GOT3 (cell line): ENCODE measurements around the gene STK10.
"Not testable (repeated sequence)": the region's sequence is repeated elsewhere in the genome, so short reads cannot be mapped to it uniquely, and the experiment has no call there.

ENCODE experiments used
- DNase-seq: peaks from one replicate; lab custom pipeline; 2025; ENCODE audit warnings: mixed read lengths; lab: John Stamatoyannopoulos, UW

STK10 gene

GRCh38 chr5:172165465-172165864 lies 22.6 kb downstream of the STK10 start:
- DNase-seq, result no peak

- DNase-seq, result no peak
Measured at GRCh38 chr5:172164769-172165212, 23.2 kb downstream of the STK10 start.

GRCh38 chr5:172163346-172163745 lies 24.7 kb downstream of the STK10 start:
- no peak for DNase-seq

DNA sequence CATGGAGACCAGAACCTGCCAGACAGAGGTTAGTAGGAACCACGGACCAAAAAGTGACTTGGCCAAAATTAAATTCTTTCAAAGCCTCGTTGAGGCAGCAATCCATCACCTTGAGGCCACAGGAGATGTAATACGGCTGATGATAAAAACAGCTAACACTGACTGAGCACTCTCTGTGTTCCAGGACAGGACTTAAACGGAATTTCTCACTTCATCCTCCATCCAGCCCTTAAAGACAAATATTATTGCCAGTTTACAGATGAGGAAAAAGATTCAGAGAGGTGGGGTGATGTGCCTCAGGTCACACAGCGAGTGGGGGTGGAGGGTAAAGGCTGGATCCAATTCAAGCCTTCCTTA lies 25.1 kb downstream of the STK10 start:
- DNase-seq, result no peak

DNA sequence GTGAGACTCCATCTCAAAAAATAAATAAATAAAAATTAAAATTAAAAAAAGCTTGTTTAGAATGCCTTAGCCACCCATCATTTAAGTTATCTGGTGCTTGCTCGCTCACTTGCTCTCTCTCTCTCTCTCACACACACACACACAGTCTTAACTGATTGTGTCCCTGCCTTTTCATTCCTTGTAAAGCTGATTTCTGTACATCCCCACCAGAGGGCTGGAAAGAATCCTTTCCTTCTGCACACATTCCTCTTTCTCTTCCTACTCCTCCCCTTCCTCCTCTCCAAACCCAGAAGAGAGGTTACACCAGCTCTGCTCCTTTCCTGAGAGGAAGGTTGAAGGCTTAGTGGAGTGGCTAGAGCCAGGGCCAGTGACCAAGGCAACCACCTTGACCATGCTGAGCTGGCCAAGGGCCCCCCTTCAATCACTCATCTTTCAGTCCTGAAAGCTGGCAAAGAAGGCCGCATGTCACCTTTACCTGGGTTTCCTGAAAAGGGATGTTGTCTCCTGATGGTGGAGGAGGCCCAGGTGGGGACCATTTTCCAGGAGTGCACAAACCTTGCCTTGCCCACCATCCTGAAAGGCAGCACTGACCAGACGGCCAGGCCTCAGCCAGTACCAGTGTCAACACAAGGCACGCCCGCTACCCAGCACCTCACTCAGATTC lies 25.6 kb downstream of the STK10 start:
- DNase-seq, result no peak

DNA sequence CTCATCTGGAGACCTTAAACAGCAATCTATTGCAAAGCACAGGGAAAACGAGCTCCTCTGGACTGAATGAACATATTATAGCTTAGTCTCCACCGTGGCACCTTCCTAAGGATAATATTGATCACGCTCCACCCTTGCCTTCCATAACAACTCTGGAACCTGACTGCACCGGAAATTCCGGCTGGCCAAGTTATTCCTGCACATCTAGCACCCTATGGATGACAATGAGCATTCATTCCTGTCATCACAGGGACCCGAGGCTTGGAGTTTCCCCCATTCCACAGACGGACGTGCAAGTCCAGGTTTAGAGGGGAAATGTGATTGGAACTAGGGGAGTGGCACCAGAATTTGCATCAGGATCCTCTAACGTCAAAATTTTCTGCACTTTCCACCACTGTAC lies 27.5 kb downstream of the STK10 start:
- DNase-seq, result no peak

GRCh38 chr5:172159016-172159415 lies 29.0 kb downstream of the STK10 start:
- no peak for DNase-seq

GRCh38 chr5:172156541-172156994 lies 31.5 kb downstream of the STK10 start:
- DNase-seq, result no peak

- DNase-seq, result not testable (repeated sequence)
Measured at GRCh38 chr5:172155101-172155500, 32.9 kb downstream of the STK10 start.

- DNase-seq, result no peak
Measured at GRCh38 chr5:172153695-172154094, 34.3 kb downstream of the STK10 start.

DNA sequence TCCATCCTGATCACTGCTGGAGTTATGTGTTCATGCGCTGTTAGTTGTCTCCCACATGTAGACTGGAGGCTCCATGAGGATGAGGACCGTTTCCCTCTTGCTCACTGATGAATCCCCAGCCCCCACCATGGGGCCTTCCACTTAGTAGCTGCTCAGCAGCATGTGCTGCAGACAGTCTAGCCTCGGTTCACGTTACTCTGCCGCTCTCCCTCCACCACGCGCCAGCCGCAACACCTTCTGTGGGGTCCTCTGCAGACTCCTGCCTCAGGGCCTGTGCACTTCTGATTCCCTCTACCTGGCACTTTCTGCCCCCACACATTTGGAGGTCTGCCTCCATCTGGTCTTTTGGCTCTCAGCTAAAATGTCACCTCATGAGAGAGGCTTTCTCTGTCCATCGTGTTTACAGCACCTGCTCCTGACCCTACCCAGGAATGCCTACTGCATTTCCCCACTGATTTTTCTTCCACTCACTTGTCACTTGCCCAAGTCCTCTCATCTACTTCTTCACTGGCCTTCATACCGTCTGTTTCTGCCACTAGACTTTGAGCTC lies 36.3 kb downstream of the STK10 start:
- DNase-seq, result no peak

GRCh38 chr5:172150514-172151425 lies 37.3 kb downstream of the STK10 start:
- no peak for DNase-seq

DNA sequence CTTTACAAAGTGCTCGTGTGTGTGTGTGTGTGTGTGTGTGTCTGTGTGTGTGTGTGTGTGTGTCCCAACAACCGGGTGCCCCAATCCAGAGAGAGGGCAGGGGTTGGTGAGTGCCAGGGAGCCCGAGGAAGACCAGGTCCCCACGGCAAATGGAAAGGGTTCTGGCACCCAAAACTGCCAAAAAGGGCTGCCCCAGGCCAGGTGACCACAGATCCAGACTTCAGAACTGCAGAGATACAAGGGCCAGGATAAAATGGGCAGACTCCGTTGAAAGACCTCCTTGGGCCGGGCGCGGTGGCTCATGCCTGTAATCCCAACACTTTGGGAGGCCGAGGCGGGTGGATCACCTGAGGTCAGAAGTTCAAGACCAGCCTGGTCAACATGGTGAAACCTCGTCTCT lies 38.5 kb downstream of the STK10 start:
- DNase-seq, result not testable (repeated sequence)

DNA sequence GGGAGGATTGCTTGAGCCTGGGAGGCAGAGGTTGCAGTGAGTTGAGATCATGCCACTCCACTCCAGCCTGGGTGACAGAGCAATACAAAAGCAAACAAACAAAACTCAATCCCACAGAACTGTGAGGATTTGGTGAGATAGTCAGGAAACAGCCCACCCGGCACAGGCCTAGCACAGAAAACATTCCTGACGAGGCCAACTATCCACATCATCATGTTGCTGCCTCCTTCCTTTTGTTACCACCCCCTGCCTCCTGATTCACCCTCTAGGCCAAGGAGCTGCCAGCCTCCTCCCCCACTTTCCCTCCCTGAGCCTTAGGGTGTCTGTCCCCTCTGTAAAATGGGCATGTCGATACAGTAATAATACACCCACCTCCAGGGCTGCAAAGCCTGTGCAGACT lies 39.0 kb downstream of the STK10 start:
- DNase-seq, result no peak

DNA sequence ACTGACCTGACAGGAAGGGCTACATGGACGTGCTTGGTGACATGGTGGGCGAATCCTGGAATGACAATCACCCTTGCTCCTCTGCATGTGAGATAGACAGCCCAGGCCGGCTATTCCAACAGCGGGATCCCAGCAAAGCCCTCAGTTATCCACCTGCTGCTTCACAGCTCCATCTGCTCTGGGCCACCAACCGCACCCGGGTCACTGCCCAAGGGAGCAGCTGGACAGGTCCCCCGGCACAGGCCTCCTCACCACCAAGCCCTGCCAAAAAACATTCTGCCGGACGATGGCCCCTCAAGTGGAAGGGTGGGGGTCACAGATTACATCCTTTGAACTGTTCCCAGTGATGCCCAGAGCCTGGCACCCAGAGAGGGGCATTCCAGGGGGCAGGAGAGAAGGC lies 39.6 kb downstream of the STK10 start:
- DNase-seq, result no peak

DNA sequence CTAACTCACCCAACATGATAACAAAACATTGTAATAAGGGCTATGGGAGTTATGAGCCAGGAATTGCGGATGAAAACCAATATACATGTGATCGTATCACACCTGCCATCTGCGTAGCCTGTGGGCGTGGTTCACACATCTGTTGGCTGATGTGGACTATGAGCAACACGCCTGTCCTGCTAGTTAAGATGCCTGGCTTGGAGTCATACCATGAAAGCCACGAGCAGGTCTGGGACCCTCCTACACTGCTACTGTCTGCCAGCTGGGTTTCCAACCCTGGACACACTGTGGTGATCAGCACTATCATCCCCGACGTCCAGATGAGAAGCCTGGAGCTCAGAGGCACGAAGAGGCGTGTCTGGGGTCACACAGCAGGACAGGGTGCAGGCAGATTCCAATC lies 40.2 kb downstream of the STK10 start:
- no peak for DNase-seq

GRCh38 chr5:172146748-172147092 lies 41.3 kb downstream of the STK10 start:
- DNase-seq, result no peak

DNA sequence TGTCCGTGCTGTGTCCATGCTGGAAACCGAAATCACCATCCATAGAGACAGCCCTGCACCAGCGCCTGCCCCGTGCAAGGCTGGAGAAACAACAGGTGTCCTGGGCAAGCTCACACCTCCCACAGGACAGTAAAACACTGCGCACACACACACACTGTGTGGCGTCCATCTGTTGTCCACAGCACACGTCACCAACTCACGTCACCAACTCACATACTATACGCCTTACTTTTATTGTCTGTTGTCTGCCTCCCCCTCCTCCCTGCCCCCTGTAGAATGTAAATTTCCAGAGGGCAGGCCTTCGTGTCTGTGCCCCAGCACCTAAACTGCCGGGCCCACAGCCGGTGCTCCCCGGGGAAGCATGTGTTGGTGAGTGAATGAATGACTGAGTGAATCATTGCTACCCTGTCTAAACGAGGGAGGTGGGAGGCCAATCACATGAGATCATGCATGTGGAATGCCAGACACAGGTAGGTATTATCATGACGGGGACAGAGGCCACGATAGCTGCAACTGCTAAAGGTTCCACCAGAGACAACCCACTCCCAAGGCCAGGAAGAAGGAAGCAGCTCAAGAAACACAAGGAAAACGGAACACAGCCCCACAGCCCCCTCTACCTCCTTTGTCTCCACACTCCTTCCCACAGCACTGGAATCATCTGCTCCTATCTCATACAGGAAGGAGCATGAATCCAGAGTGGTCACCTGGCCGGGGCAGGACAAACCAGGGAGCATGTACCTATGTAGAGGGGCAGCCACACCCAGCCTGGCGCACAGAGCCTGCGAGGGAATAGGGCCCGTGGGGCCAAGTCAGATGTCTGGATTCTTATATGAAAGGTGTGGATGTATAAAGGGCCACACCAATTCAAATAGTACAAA lies 41.9 kb downstream of the STK10 start:
- DNase-seq, result no peak

DNA sequence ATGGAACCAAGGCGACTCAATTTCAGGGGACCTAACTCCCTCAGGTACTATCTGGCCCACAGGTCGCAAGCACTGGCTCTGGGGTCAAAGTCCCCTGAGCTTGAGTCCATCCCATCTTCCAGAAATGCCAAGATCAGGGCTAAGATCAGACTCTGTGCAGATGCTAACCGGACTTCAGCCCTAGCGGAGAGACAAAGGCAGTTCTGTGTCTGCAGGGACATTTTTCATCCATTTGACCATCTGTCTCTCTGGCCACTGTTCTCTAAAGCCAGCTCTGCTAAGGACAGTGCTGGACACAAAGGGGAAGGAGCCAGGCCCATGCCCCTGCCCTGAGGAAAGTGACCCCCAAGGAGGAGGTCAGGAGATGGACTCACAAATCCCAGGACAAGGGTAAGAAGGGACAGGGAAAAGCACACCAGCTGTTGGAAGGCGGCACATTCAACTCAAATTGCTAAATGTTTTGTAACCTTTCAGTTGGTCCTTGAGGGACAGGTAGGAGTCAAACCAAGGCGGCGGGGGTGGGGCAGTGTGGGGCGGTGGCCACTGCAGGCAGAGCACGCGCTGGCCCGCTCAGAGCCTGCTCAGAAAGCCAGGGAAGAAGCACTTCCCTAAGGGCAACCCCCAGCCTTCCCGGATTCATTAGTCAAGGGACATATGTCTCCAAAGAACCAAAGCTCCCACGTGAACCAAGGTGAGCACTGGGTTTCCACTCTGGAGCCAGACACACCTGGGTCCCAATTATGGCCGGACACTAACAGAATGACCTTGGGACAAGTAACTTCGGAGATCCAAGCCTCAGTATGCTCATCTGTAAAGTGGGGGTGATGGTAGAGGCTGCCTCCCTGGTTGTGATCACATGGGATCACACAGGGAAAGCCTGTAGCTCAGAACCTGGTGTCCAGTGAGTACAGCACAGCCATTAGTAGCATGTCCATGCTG lies 42.8 kb downstream of the STK10 start:
- no peak for DNase-seq

- no peak for DNase-seq
Measured at GRCh38 chr5:172144291-172144815, 43.7 kb downstream of the STK10 start.

GRCh38 chr5:172143875-172144274 lies 44.1 kb downstream of the STK10 start:
- no peak for DNase-seq
